Measurements from ENCODE around the gene TWSG1. TPM values are rescaled to one million over a fixed set of nuclear protein-coding genes. Genes with fewer than 3 reads are reported as not detected.

Gene TWSG1
- total RNA-seq (2014; rRNA removed; shearing (Covaris generic)), result 15.1 and 16.8 TPM in 2 replicates

- DNase-seq, result peak; percentile 99
- H3K27me3 ChIP-seq (ENCODE audit: control insufficient read depth, insufficient read depth, low read length), result peaks cover 6% of the 10 kb centered on the region
- H3K4me3 ChIP-seq (ENCODE audit: insufficient read depth, low read depth, low read length), result peak within 1 kb of the TSS; percentile 72
- peaks cover 2% of the 10 kb centered on the region for H3K36me3 ChIP-seq (replicated peaks; ENCODE audit: control insufficient read depth, insufficient read depth, low read length)
Measured at GRCh38 chr18:9334329-9334972, at the start of gene TWSG1. TWSG1 (plus strand) TSS chr18:9334773; CDS start chr18:9337230, 2,457 bp downstream.

DNA sequence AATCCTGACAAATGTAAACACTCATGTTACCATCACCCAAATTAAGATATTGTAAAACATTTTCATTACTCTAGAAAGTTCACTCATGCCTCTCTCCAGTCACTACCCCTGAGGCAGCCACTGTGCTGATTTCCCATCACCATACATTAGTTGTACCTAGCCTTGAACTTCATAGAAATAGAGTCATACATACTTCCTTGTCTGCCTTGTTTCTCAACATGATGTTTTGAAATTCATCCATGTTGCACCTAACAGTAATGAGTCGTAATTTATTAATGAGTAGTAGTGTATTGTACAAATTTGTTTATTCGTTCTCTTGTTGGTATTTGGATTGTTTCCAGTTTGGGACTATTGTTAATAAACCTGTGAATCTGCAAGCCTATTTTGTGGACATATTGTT lies 49.0 kb upstream of the TWSG1 start:
- Histone ChIP-seq H3K36me3 (replicated peaks; ENCODE audit: control insufficient read depth, insufficient read depth, low read length) (no peaks in the 10 kb centered on the region), H3K4me3 (ENCODE audit: insufficient read depth, low read depth, low read length) (no peak overlapping the region), H3K27me3 (ENCODE audit: control insufficient read depth, insufficient read depth, low read length) (no peaks in the 10 kb centered on the region)
- DNase-seq, result no peak

DNA sequence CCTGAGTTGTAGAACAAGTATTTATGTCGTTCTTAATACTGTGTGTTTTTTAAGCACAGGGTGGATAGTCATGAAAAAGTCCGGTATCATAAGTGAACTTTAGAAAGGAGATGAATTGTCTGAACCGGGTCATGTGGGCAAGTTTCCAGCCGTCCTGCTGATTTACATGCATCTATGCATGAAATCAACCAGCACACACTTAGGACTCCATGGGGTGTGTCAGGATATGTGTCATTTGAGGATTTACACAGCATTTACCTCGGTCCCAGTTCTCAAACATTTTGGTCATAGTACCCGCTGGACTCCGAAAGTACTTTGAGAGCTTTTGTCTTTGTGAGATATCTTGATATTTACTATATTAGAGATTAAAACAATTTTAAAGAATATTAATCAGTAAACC lies 47.5 kb upstream of the TWSG1 start:
- H3K4me3 ChIP-seq (ENCODE audit: insufficient read depth, low read depth, low read length), result no peak overlapping the region
- no peaks in the 10 kb centered on the region for H3K27me3 ChIP-seq (ENCODE audit: control insufficient read depth, insufficient read depth, low read length)
- no peaks in the 10 kb centered on the region for H3K36me3 ChIP-seq (replicated peaks; ENCODE audit: control insufficient read depth, insufficient read depth, low read length)
- DNase-seq, result no peak

- no peak for DNase-seq
- no peaks in the 10 kb centered on the region for H3K27me3 ChIP-seq (ENCODE audit: control insufficient read depth, insufficient read depth, low read length)
- no peaks in the 10 kb centered on the region for H3K36me3 ChIP-seq (replicated peaks; ENCODE audit: control insufficient read depth, insufficient read depth, low read length)
- no peak overlapping the region for H3K4me3 ChIP-seq (ENCODE audit: insufficient read depth, low read depth, low read length)
Measured at GRCh38 chr18:9289698-9290097, 44.9 kb upstream of the TWSG1 start.

DNA sequence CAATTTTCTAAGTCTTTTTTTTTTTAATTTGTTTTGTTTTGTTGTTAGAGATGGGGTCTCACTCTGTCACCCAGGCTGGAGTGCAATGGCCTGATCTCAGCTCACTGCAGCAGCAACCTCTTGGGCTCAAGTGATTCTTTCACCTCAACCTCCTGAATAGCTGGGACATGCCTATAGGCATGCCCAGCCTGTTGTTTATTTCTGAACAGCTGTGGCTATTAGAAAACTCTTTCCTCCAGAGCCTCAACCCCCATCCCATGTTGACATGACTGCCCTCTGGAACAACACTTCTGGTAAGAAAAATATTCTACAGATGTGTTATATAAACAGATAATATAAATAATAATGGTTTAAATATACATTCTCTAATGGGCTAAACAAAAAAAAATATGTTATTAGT lies 44.4 kb upstream of the TWSG1 start:
- no peak for DNase-seq
- H3K27me3 ChIP-seq (ENCODE audit: control insufficient read depth, insufficient read depth, low read length), result no peaks in the 10 kb centered on the region
- no peaks in the 10 kb centered on the region for H3K36me3 ChIP-seq (replicated peaks; ENCODE audit: control insufficient read depth, insufficient read depth, low read length)
- H3K4me3 ChIP-seq (ENCODE audit: insufficient read depth, low read depth, low read length), result no peak overlapping the region

- DNase-seq, result no peak
- Histone ChIP-seq H3K27me3 (ENCODE audit: control insufficient read depth, insufficient read depth, low read length) (no peaks in the 10 kb centered on the region), H3K4me3 (ENCODE audit: insufficient read depth, low read depth, low read length) (no peak overlapping the region), H3K36me3 (replicated peaks; ENCODE audit: control insufficient read depth, insufficient read depth, low read length) (no peaks in the 10 kb centered on the region)
Measured at GRCh38 chr18:9292047-9292446, 42.5 kb upstream of the TWSG1 start.

GRCh38 chr18:9293948-9294347 lies 40.6 kb upstream of the TWSG1 start:
- no peaks in the 10 kb centered on the region for H3K36me3 ChIP-seq (replicated peaks; ENCODE audit: control insufficient read depth, insufficient read depth, low read length)
- H3K27me3 ChIP-seq (ENCODE audit: control insufficient read depth, insufficient read depth, low read length), result no peaks in the 10 kb centered on the region
- H3K4me3 ChIP-seq (ENCODE audit: insufficient read depth, low read depth, low read length), result no peak overlapping the region
- DNase-seq, result no peak

DNA sequence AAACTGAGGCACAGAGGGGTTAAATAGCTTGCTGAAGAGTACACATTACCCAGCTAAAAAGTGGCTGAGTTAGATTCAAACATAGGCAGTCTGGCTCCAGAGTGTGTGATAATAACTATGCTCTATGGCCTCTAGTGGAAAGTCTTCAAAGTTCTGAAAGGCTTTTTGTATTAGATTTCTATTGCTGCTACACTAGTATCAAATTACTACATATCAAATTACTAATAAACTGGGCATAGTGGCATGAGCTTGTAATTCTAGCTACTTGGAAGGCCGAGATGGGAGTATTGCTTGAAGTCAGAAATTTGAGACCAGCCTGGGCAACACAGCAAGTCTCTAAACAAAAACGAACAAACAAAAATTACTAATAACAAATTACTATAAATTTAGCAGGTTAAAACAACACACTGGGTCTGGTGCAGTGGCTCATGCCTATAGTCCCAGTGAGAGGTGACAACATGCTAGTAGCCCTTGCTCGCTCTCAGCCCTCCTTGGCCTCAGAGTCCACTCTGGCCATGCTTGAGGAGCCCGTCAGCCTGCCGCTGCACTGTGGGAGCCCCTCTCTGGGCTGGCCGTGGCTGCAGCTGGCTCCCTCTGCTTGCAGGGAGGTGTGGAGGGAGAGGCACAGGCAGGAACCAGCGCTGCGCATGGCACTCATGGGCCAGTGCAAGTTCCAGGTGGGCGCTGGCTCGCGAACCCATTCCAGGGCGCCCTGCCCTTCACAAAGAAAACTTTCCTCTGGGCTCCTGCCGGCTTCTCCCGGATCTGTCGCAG lies 38.2 kb upstream of the TWSG1 start:
- Histone ChIP-seq H3K36me3 (replicated peaks; ENCODE audit: control insufficient read depth, insufficient read depth, low read length) (no peaks in the 10 kb centered on the region), H3K4me3 (ENCODE audit: insufficient read depth, low read depth, low read length) (no peak overlapping the region), H3K27me3 (ENCODE audit: control insufficient read depth, insufficient read depth, low read length) (no peaks in the 10 kb centered on the region)
- no peak for DNase-seq

DNA sequence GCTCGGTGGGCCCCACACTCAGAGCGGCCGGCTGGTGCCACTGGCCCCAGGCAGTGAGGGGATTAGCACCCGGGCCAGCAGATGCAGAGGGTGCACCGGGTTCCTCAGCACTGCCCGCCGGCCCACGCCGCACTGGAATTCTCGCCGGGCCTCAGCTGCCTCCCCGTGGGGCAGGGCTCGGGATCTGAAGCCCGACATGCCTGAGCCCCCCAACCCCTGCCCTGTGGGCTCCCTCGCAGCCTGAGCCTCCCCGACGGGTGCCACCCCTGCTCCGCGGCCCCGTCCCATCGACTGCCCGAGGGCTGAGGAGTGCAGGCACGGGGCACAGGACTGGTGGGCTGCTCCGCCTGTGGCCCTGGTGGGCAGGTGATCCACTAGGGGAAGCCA lies 37.6 kb upstream of the TWSG1 start:
- Histone ChIP-seq H3K36me3 (replicated peaks; ENCODE audit: control insufficient read depth, insufficient read depth, low read length) (no peaks in the 10 kb centered on the region), H3K4me3 (ENCODE audit: insufficient read depth, low read depth, low read length) (no peak overlapping the region), H3K27me3 (ENCODE audit: control insufficient read depth, insufficient read depth, low read length) (no peaks in the 10 kb centered on the region)
- DNase-seq, result no peak

GRCh38 chr18:9304388-9305070 lies 30.0 kb upstream of the TWSG1 start:
- no peaks in the 10 kb centered on the region for H3K27me3 ChIP-seq (ENCODE audit: control insufficient read depth, insufficient read depth, low read length)
- H3K4me3 ChIP-seq (ENCODE audit: insufficient read depth, low read depth, low read length), result no peak overlapping the region
- no peaks in the 10 kb centered on the region for H3K36me3 ChIP-seq (replicated peaks; ENCODE audit: control insufficient read depth, insufficient read depth, low read length)
- no peak for DNase-seq

DNA sequence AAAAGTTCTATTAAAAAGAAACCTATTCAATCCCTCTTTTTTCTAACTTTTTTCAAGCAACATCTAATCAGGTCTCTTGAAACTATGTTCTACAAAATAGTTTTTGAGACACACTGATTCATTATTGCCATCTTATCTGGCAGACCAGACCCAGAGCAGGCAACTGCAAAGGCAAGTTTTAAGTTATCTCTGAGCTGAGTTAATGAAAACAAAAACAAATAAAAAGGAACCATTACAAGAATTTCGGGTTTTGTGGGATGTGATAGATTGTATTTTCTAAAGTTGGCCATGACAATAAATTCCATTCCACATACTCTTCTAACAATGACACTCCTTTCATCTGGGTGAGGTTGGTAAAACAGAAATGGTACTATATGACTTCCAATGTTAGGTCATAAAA lies 15.2 kb upstream of the TWSG1 start:
- DNase-seq, result no peak
- Histone ChIP-seq H3K4me3 (ENCODE audit: insufficient read depth, low read depth, low read length) (no peak overlapping the region), H3K27me3 (ENCODE audit: control insufficient read depth, insufficient read depth, low read length) (no peaks in the 10 kb centered on the region), H3K36me3 (replicated peaks; ENCODE audit: control insufficient read depth, insufficient read depth, low read length) (no peaks in the 10 kb centered on the region)

DNA sequence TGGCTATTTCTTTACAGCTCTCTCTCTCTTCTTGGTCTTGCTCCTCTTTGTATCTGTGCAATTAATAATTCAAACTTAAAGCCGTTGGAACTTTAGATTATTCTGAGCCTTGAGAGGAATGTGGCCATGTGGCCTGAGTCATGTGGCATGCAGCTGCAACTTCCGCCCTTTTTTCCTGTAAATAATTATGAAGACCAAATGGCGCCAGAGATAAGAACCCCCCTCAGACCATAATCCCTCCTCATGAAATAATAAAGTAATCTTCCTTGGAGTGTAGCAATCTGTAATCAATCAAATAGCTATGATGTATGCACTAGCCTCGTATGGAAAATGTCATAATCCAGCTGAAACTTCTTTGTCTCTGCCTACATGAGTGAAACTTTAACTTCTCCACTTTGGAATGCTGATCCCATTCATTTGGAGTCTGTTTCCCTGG lies 13.5 kb upstream of the TWSG1 start:
- Histone ChIP-seq H3K4me3 (ENCODE audit: insufficient read depth, low read depth, low read length) (no peak overlapping the region), H3K27me3 (ENCODE audit: control insufficient read depth, insufficient read depth, low read length) (no peaks in the 10 kb centered on the region), H3K36me3 (replicated peaks; ENCODE audit: control insufficient read depth, insufficient read depth, low read length) (no peaks in the 10 kb centered on the region)
- DNase-seq, result no peak

DNA sequence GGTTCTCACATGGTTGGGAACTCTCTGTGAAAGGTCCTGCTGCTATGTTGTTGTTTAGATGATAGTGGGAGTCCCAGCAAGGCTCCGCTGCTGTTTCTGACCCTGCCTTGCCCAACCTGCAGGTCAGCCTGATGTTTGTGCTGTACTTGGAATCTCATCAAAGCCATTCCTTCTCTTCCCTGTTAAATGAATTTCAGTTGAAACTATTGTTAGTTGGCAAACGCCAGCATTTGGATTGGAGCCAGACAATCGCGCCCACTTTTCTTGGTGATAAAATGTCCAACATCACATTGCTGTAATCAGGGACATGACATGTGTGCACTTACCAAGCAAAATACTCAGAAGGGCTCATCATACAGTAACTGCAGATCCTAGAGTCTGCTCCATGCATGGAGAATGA lies 12.8 kb upstream of the TWSG1 start:
- Histone ChIP-seq H3K36me3 (replicated peaks; ENCODE audit: control insufficient read depth, insufficient read depth, low read length) (no peaks in the 10 kb centered on the region), H3K27me3 (ENCODE audit: control insufficient read depth, insufficient read depth, low read length) (no peaks in the 10 kb centered on the region), H3K4me3 (ENCODE audit: insufficient read depth, low read depth, low read length) (no peak overlapping the region)
- DNase-seq, result no peak

DNA sequence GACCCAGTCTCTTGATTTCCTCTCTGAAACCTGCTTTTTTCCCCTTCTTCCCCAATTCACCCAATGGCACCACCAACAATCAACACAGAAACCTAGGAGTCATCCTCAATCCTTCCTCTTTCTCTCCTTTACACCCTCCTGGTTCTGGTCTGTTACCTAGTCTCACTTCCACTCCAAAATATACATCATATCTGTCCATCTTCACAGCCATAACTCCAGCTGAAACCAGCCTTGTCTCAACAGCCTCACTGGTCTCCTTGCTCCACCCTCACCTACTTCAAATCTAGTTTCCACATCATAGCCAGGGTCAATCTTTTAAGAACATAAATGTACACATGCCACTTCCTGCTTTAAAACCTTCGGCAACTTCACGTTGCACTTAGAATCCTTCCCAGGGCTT lies 11.8 kb upstream of the TWSG1 start:
- Histone ChIP-seq H3K27me3 (ENCODE audit: control insufficient read depth, insufficient read depth, low read length) (no peaks in the 10 kb centered on the region), H3K4me3 (ENCODE audit: insufficient read depth, low read depth, low read length) (no peak overlapping the region), H3K36me3 (replicated peaks; ENCODE audit: control insufficient read depth, insufficient read depth, low read length) (no peaks in the 10 kb centered on the region)
- no peak for DNase-seq
